Heart left ventricle (tissue), 16 donors: ENCODE results near the gene CACNA1D. TPM values are rescaled to one million over a fixed set of nuclear protein-coding genes. Genes with fewer than 3 reads are reported as not detected.

Experiments used
- ATAC-seq, 4 donors: fragments of 200-7000 bp; cut with Tn5 transposase; one replicate each; pipeline ENCODE4 v1.9.1; 2020 to 2022; ENCODE audit warnings: moderate library complexity in 4 of 4, mild to moderate bottlenecking in 3 of 4, moderate number of reproducible peaks in 1 of 4
- DNase-seq, 5 donors: peaks; one replicate each; pipeline ENCODE4 v3.0.0-alpha.2; 2020
- H3K27ac ChIP-seq, 12 donors: fragments of 200-600 bp; sonication (generic) in 4 of 12; one replicate each; pipeline versions ENCODE4 v1.5.0 to v1.8.0; 2016 to 2022; ENCODE audit warnings: mild to moderate bottlenecking in 2 of 12
- H3K27me3 ChIP-seq, 9 donors: fragments of 200-600 bp; sonication (generic) in 2 of 9; one replicate each; pipeline versions ENCODE4 v1.5.1 to v1.8.0; 2016 to 2022; ENCODE audit warnings: mild to moderate bottlenecking in 3 of 9
- H3K36me3 ChIP-seq, 9 donors: fragments of 200-600 bp; sonication (generic) in 2 of 9; one replicate each; pipeline versions ENCODE4 v1.5.0 to v1.8.0; 2018 to 2022; ENCODE audit warnings: mild to moderate bottlenecking in 2 of 9
- H3K4me1 ChIP-seq, 12 donors: fragments of 200-600 bp; sonication (generic) in 4 of 12; one replicate each; pipeline versions ENCODE4 v1.5.0 to v1.8.0; 2016 to 2022; ENCODE audit warnings: mild to moderate bottlenecking in 3 of 12
- H3K4me3 ChIP-seq, 12 donors: fragments of 200-600 bp; sonication (generic) in 4 of 12; one replicate each; pipeline versions ENCODE4 v1.5.0 to v1.8.0; 2017 to 2022; ENCODE audit warnings: mild to moderate bottlenecking in 9 of 12, moderate library complexity in 4 of 12
- H3K9me3 ChIP-seq, 12 donors: fragments of 200-600 bp; sonication (generic) in 4 of 12; one replicate each; pipeline versions ENCODE4 v1.5.0 to v1.8.0; 2016 to 2022; ENCODE audit warnings: mild to moderate bottlenecking in 1 of 12
- CTCF ChIP-seq, 12 donors: fragments of 200-600 bp; sonication (generic) in 4 of 12; IDR thresholded peaks; one replicate each; pipeline versions ENCODE4 v1.5.0 to v1.8.0; 2018 to 2022; ENCODE audit warnings: antibody characterized with exemption in 12 of 12, mild to moderate bottlenecking in 5 of 12
- POLR2A ChIP-seq, 2 donors: fragments of 450-650 bp; IDR thresholded peaks; one replicate each; pipeline ENCODE4 v1.6.1; 2017; ENCODE audit warnings: antibody characterized with exemption in 2 of 2, mild to moderate bottlenecking in 2 of 2, moderate library complexity in 2 of 2
- WGBS, 4 donors: extraction: QIAGEN DNeasy Blood & Tissue Kit in 2 of 4; methylation state at CpG; one replicate each; pipeline versions ENCODE4 v1.1.5 to v1.1.7; 2013 to 2018; 5-methylcytosine and 5-hydroxymethylcytosine counted together
- intact Hi-C, 10 donors: fragments of 100-400 bp; cut with DNase I; formaldehyde crosslinking; loops; one replicate each; pipeline versions ENCODE4 v1.11.1 to v1.14.2; 2022
- polyA plus RNA-seq, 2 donors: library from polyadenylated mRNA; stranded (reverse); fragments of 200-250 nt; gene quantifications; one replicate each; pipeline ENCODE4 v1.2.3, GENCODE V29; 2013
- total RNA-seq, 9 donors: library from RNA; depleted of rRNA in 2 of 9; stranded (reverse); fragments of >200 nt in 2 of 9; fragmentation: NEBNext Ultra II Directional in 3 of 9; extraction: Animal tissue kit (Norgen Biotek cat#: 25700) in 3 of 9; gene quantifications; one replicate each; pipeline versions ENCODE4 v1.1.0 to v1.2.4, GENCODE V29; 2016 to 2023
- donor health status: ischemic (EF 13 %, LVEDD 7.1; RV severe dilation, severe dysfunction).
- donor health status: healthy with polysubstance abuse.
- donor health status: DM: no; HTN: yes; CAD: no.
- donor health status: DM: no; HTN: no; CAD: no.
- donor health status: ischemic (EF 25% LVEDD 6.9; RV normal size, moderate dysfunction).
- donor health status: ischemic (EF 25% LVEDD 5.7; RV mildly dilated, moderate dysfunction).
- donor health status: healthy.
- donor health status: DM: yes; HTN: yes; CAD: no.
- donor health status: ischemic (EF 35%, LVEDD 5.7; RV mildly dilated, moderate dysfunction).
- donor health status: nonischemic (EF 11% LVEDD 7.7; RV severe dilation, severe dysfunction).
- donor health status: DM: yes; HTN: yes; CAD: no.
- donor health status: PGD.
- donor health status: ischemic (EF 29% LVEDD 5.4; RV normal size, mild dysfunction).
- donor health status: nonischemic (EF 23%, LVEDD 6.1; RV moderate dilation, normal function).

CACNA1D gene
- total and polyA plus RNA-seq, 11 donors: 0.06 to 2.4 (median 0.40) TPM; not detected in 1

- intact Hi-C loops: no loop called here
Measured at GRCh38 chr3:53763353-53763752, 268.9 kb downstream of the CACNA1D start.

DNA sequence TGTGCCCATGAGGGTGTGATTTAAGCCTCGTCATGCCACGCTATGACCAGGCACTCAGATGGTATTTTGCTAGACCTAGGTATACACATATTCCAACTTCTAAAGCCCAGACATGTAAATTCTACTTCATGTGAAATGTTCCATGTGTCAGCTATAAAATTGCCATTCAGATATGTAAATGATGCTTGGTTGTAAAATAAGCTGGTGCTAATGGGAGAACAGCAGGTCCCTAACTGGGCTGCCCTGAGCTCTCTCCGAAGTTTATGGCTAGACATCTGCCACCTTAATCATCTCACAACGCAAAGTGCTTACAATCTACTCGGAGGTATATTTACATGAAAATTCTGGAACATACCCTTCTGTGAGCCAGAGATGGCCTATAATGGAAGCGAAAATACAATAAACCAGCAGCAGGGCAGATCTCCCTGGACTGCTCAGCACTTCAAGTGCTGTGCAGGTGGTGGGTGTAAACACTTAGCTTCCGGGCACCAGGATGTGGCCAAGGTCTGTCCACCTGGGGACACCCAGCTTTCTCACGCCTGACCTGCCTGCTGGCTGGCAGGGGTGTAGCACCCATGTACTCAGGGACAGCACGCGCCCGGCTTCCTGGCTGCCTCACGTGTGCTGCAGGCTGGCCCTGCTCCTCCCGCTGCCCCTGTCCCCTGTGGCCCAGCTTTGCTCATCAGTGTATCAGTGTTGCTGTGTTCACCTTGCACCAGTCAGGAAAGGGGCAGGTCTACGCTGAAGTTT lies 269.8 kb downstream of the CACNA1D start:
- Histone ChIP-seq H3K36me3 (no peaks in the 10 kb centered on the region), H3K4me1 (no peaks in the 10 kb centered on the region), H3K9me3 (no peaks in the 10 kb centered on the region), H3K27ac (no peak overlapping the region), H3K4me3 (no peak overlapping the region), H3K27me3 (peaks cover 0 to 11% (median 0%) of the 10 kb centered on the region in 9 donors)
- intact Hi-C loops: no loop called here
- 85 to 89% (median 86%) methylated on average over 13 to 14 of the region's 14 CpGs for WGBS, 4 donors
- ATAC-seq (peak in 1 of 4 donors; percentile 26), DNase-seq (no peak)
- TF ChIP-seq POLR2A (IDR thresholded peaks at IDR 0.05) (no peak), CTCF (IDR thresholded peaks at IDR 0.05) (no peak)

More at GRCh38 chr3:53763353-53763752, 268.9 kb downstream of the CACNA1D start:
- H3K9me3 ChIP-seq: no peaks in the 10 kb centered on the region
- WGBS, 4 donors: 82 to 89% (median 85%) methylated on average over 5 to 7 of the region's 7 CpGs
- DNase-seq (no peak), ATAC-seq (no peak)
- H3K4me1 ChIP-seq: no peaks in the 10 kb centered on the region
- H3K27me3 ChIP-seq: peaks cover 0 to 9% (median 0%) of the 10 kb centered on the region in 9 donors
- TF ChIP-seq POLR2A (IDR thresholded peaks at IDR 0.05): no peak
- no peak for TF ChIP-seq CTCF (IDR thresholded peaks at IDR 0.05)
- H3K4me3 ChIP-seq: no peak overlapping the region
- no peaks in the 10 kb centered on the region for H3K36me3 ChIP-seq
- H3K27ac ChIP-seq: no peak overlapping the region

DNA sequence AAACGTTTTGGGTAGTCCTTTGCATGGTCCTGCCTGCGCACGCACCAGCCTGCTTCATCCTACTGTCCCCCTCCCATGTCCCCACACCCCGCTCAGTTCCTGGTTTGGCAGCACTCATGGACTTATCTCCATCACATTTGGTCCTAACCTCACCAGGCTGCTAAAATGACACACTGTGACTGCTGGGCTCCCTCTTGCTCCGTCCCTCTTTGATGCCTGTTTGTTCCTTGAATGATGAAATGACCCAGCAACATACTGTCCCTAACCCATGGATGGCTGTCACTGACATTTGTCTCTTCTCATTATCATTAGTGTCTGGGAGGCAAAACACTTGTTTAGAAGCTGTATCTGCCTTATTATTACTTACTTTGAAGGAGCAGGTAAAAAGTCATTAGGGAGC lies 271.3 kb downstream of the CACNA1D start:
- 80 to 86% (median 83%) methylated on average over 5 of the region's 5 CpGs for WGBS, 4 donors
- Histone ChIP-seq H3K4me1 (no peaks in the 10 kb centered on the region), H3K36me3 (no peaks in the 10 kb centered on the region), H3K27ac (no peak overlapping the region), H3K27me3 (peaks cover 0 to 14% (median 0%) of the 10 kb centered on the region in 9 donors), H3K4me3 (no peak overlapping the region), H3K9me3 (no peaks in the 10 kb centered on the region)
- TF ChIP-seq POLR2A (IDR thresholded peaks at IDR 0.05): no peak
- no peak for TF ChIP-seq CTCF (IDR thresholded peaks at IDR 0.05)
- intact Hi-C loops: no loop called here
- DNase-seq (no peak), ATAC-seq (no peak)

DNA sequence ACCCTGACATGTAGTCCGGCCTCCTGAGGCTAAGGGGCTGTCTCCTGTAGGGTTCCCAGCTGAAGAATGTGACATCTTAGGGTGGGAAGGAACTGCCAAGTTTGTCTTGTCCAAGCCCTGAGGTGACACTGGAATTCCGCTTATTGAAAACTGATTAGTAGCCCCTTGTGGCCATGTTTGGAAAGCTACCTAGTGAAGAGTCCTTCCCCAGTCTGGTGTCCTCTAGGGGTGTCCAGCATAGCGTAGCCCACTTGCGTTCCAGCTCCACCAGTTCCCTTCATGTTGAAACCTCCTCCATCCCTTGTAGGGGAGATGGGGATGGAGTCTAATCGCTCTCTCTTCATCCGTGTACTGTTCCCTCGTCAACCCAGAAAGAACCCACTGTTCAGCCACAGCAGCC lies 272.3 kb downstream of the CACNA1D start:
- no peak overlapping the region for H3K27ac ChIP-seq
- no peak overlapping the region for H3K4me3 ChIP-seq
- TF ChIP-seq CTCF (IDR thresholded peaks at IDR 0.05) (no peak), POLR2A (IDR thresholded peaks at IDR 0.05) (no peak)
- 89 to 94% (median 91%) methylated on average over 7 of the region's 7 CpGs for WGBS, 4 donors
- H3K36me3 ChIP-seq: no peaks in the 10 kb centered on the region
- intact Hi-C loops: no loop called here
- no peak for DNase-seq
- no peak for ATAC-seq
- H3K4me1 ChIP-seq: no peaks in the 10 kb centered on the region
- H3K27me3 ChIP-seq: peaks cover 0 to 14% (median 0%) of the 10 kb centered on the region in 9 donors
- H3K9me3 ChIP-seq: no peaks in the 10 kb centered on the region
